KBM-7 (cell line): Measurements from ENCODE around the gene CARD10.
A peak's percentile ranks its signal among the peaks of the same experiment; 100 is the strongest.
"Not testable (repeated sequence)": the region's sequence is repeated elsewhere in the genome, so short reads cannot be mapped to it uniquely, and the experiment has no call there.

Experiments
- DNase-seq: peaks from one replicate; pipeline ENCODE4 v3.0.0-alpha.2; 2015
- in situ Hi-C: fragments of 300-500 bp; cut with MboI; formaldehyde crosslinking; loops from 2 replicates; pipeline ENCODE4 v1.14.3; 2020; ENCODE audit warnings: low sequenced_read_pairs, low pct_unique_long_range_greater_than_20kb, mixed read lengths

The CARD10 gene

GRCh38 chr22:37476389-37477329, 42.6 kb downstream of the CARD10 start:
- no peak for DNase-seq
- in situ Hi-C loops = no loop called here

DNA sequence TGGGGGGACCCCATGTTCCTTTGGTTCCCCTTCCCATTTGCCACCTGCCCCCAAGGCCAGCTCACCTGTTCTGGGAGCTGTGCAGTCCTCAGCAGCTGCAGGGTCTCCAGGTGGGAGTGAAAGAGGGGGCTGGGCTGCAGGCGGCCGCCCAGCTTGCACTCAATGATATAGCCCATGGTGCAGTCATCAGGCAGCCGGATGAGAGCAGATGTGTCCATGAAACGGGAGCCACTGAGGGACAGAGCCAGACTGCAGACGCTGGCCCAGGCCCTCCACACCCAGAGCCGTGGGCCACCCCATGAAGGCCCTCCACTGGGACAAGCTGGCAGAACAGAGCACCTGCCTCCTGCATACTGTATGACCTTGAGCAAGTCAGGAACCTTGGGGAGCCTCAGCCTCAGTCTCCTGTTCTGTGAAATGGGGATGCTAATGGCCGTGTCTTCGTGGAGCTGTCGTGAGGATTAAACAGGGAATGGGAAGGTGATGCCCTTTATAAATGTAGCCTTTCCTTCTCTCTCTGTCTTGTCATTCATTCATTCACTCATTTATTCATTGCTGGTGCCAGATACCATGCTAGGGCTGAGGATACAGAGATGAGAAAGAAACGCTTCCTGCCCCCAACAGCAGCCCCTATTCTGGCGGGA, 44.6 kb downstream of the CARD10 start:
- in situ Hi-C loops = no loop called here
- DNase-seq = no peak

GRCh38 chr22:37473437-37473946, 45.7 kb downstream of the CARD10 start:
- no peak for DNase-seq
- in situ Hi-C loops = no loop called here

GRCh38 chr22:37472418-37473006, 46.7 kb downstream of the CARD10 start:
- DNase-seq = peak; percentile 48
- in situ Hi-C loops = no loop called here

DNA sequence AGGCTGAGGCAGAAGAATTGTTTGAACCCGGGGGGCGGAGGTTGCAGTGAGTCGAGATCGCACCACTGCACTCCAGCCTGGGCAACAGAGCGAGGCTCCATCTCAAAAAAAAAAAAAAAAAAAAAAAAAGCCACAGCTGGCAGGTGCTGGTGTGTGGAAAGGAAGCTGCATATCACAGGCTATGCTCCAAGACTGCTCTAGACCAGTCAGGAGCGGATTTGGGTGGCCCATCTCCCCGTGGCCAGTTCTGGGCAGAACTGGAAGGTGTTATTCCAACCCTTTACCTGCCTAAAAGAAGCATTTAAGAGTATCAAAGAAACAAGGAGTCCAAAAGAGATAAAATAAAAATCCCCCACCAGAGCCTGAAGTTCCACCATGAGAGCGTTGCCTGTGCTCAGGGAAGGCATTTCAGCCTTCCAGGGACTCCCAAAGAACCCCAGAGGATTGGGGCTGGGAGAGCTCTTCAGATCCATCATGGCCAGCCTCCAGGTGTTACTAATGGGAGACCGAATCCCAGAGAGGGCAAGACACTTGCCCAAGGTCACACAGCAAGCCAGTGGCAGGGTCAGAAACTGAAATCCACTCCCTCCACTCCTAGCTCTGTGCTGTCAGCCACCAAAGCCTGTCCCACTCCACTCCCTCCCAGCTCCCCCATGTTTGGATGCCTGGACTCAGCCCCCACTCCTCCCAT, 47.3 kb downstream of the CARD10 start:
- in situ Hi-C loops = no loop called here
- DNase-seq = no peak

DNA sequence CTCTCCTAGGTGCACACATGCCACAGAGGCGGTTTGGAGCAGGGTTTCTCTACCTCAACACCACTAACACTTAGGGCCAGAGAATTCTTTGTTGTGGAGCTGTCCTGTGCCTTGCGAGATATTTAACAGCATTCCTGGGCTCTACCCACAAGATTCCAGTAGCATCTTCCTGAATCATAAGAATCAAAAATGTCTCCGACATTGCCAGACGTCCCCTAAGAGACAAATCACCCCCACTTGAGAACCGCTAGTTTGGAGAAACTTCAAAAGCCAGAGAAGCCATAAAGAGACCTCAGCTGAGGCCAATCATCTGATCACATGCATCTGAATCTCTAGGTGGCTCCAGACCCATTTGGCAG, 49.1 kb downstream of the CARD10 start:
- in situ Hi-C loops = no loop called here
- no peak for DNase-seq

- in situ Hi-C loops = no loop called here
- no peak for DNase-seq
Observed at GRCh38 chr22:37469416-37470086, 49.7 kb downstream of the CARD10 start.

DNA sequence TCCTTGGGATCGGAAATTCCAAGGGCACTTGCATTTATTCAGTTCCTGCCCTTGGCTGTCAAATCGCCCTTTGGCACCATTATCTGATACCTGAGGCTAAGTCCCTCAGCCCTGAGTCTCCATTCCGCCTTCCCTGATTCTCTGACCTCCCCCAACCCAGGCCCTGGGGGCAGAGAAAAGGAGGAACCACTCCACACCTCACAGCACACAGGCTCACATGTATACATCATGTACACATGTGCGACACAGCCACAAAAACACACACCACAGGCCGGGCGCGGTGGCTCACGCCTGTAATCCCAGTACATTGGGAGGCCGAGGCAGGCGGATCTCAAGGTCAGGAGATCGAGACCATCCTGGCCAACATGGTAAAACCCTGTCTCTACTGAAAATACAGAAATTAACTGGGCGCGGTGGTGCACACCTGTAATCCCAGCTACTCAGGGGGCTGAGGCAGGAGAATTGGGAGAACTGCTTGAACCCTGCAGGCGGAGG, 51.0 kb downstream of the CARD10 start:
- in situ Hi-C loops, DNase-seq: not testable (repeated sequence)

- in situ Hi-C loops = no loop called here
Observed at GRCh38 chr22:37467391-37467955, 51.7 kb downstream of the CARD10 start.

DNA sequence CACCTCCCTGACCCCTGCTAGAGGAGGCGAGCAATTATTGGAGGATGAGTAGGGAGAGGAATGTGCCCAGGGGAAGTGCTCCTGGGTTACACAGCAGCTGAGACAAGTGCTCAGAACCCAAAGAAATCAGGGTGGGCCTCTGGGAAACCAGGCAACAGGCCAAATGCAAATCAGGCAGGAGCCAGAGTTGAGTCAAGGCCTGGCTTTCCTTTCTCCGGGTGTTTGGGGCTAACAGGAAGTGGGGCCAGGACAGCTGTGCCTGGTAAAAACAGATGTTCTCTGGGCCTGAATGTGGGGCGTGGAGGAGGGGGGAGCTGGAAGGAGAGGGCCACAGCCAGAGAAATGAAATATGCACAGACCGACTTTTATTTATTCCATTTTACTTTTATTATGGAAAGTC, 55.0 kb downstream of the CARD10 start:
- peak; percentile 59 for DNase-seq
- in situ Hi-C loops = no loop called here

More at GRCh38 chr22:37467391-37467955, 51.7 kb downstream of the CARD10 start:
- no peak for DNase-seq

GRCh38 chr22:37462983-37463382, 56.2 kb downstream of the CARD10 start:
- DNase-seq = peak; percentile 61
- in situ Hi-C loops = no loop called here

GRCh38 chr22:37462436-37462835, 56.8 kb downstream of the CARD10 start:
- DNase-seq = no peak
- in situ Hi-C loops = no loop called here

DNA sequence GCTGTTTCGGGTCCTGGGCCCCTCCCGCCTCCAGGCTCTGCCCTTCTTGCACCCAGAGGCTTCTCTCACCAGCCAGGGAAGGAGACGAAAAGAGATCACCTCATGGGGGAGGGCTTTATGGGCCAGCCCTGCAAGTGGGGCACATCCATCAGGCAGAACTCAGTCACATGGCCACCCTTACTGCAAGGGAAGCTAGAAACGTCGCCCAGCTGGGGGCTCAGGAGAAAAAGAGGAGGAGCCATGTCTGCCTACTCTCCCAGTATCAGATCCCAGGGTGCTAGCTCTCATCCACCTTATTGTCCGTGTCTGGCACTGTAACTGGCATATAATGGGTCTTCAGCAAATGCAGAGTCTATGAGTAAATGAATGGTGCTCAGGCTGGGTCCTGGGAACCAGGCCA, 57.3 kb downstream of the CARD10 start:
- no peak for DNase-seq
- in situ Hi-C loops = no loop called here

GRCh38 chr22:37460684-37461083, 58.5 kb downstream of the CARD10 start:
- DNase-seq = no peak
- in situ Hi-C loops = no loop called here

DNA sequence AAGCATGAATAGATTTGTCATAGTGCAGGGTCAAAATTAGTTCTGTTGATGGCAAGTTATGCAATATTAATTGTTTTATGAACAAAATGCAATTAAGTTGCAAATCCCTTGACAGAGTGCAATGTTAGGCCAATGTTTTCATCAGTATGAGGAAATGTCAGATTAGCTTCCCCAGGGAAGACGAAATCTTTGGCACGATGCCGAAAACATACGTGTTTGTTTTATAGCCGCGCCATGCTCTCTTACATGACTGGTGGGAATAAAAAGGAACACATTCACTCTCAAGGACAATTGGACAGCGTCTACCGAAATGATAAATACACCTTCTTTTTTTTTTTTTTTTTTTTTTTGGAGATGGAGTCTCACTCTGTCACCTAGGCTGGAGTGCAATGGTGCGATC, 60.0 kb downstream of the CARD10 start:
- in situ Hi-C loops = loop anchor here (10.0 kb wide), 1 partner anchor 144 kb away; no protein-coding TSS in a partner anchor
- no peak for DNase-seq

- peak; percentile 78 for DNase-seq
- in situ Hi-C loops = loop anchor here (10.0 kb wide), 1 partner anchor 142 kb away; no protein-coding TSS in a partner anchor
Observed at GRCh38 chr22:37457093-37457893, 61.9 kb downstream of the CARD10 start.

DNA sequence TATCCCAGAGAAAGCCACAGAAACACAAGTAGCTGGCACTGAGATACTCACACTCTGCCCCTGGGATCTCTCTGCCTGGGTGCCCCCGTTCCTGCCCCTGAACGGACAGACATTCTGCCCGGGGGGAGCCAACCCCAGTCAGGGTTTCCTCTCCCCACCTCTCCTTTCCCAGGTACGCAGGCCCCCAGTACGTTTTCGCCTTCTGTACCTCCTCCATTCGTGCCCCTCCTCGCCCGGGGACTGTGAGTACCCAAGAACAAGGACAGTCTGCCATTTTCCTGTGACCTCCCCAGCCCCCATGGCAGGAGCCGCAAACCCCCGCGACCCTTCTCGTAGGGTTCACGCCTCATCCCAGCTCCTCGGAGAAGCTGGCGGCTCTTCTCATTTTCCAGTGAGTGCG, 62.9 kb downstream of the CARD10 start:
- in situ Hi-C loops = loop anchor here (10.0 kb wide), 1 partner anchor 142 kb away; no protein-coding TSS in a partner anchor
- DNase-seq = no peak
